GM12873 (cell line): ENCODE results near the gene FYCO1.

Experiments
- TF ChIP-seq, protein P1 (sequence below): IDR thresholded peaks from 2 replicates; pipeline ENCODE4 v1.5.1; 2012; ENCODE audit warnings: low read depth, mild to moderate bottlenecking, moderate library complexity, low read length, control low read depth; ENCODE audit not compliant: insufficient read depth; ENCODE audit errors: missing control alignments

The FYCO1 gene

GRCh38 chr3:46027736-46028397 lies 32.2 kb upstream of the FYCO1 start:
- TF ChIP-seq, protein P1, sequence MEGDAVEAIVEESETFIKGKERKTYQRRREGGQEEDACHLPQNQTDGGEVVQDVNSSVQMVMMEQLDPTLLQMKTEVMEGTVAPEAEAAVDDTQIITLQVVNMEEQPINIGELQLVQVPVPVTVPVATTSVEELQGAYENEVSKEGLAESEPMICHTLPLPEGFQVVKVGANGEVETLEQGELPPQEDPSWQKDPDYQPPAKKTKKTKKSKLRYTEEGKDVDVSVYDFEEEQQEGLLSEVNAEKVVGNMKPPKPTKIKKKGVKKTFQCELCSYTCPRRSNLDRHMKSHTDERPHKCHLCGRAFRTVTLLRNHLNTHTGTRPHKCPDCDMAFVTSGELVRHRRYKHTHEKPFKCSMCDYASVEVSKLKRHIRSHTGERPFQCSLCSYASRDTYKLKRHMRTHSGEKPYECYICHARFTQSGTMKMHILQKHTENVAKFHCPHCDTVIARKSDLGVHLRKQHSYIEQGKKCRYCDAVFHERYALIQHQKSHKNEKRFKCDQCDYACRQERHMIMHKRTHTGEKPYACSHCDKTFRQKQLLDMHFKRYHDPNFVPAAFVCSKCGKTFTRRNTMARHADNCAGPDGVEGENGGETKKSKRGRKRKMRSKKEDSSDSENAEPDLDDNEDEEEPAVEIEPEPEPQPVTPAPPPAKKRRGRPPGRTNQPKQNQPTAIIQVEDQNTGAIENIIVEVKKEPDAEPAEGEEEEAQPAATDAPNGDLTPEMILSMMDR: no peak

DNA sequence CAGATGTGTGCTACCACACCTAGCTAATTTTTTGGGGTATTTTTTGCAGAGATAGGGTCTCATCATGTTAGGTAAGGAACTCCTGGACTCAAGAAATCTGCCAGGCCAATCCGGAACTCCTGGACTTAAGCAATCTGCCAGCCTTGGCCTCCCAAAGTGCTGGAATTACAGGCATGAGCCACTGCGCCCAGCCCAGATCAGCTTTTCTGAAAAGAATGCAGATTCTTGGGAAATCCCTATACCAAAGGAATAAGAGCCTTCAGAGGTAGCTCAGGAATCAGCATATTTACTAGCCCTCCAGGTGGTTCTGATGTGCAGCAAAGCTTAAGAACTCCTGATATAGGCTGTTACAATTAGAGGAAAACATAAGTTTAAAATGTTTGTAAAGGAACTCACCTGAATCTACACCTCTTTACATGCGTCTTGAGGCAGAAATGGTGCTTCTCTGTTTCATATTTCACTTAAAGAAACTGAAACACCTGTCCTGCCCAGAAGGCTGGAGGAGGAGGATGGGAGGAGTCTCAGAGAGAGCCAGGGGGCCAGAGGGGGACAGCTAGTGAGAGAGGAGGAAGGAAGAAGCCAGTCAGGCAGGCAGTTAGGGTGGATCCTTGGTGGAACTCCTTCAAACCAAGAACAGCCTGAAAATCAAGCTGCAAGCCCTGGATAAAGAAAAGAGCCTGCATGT lies 31.5 kb upstream of the FYCO1 start, which contains the start of gene XCR1:
TSS of gene XCR1 (minus strand) at position 463 of the 685 bp plus-strand sequence. CDS start 5,536 bp downstream, outside the sequence.
- TF ChIP-seq, protein P1: no peak

DNA sequence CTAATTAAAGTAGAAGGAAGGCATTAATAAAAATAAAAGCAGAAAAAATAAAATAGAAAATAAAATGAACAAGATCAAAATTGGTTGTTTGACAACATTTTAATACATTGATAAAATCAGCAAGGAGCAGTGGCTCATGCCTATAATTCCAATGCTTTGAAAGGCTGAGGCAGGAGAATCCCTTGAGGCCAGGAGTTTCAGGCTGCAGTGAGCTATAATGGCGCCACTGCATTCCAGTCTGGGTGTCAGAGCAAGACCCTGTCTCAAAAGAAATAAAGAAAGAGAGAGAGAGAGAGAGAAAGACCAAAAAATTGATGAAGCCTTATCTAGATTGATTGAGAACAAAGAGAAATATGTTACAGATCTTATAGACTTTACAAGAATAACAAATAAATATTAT lies 29.5 kb upstream of the FYCO1 start:
- TF ChIP-seq, protein P1: no peak

GRCh38 chr3:46024131-46024530 lies 28.5 kb upstream of the FYCO1 start:
- TF ChIP-seq, protein P1: no peak

- TF ChIP-seq, protein P1: no peak
These were observed 27.5 kb upstream of the FYCO1 start for GRCh38 chr3:46022909-46023785.

DNA sequence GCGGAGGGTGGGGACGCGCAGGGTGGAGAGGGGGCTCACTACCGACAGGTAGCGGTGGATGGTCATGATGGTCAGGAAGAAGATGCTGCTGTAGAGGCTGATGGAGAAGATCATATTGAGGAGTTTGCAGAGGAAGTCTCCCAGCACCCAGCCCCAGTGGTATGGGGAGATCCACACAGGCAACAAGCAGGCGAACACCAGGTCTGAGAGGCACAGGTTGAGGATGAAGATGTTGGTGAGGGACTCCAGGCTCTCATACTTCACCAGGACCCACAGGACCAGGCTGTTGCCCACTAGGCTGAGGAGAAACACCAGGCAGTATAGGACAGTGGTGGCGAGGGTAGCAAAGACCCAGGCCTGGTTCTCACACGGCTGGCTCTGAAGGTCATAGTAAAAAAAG lies 25.9 kb upstream of the FYCO1 start:
- TF ChIP-seq, protein P1: no peak
